Mammary epithelial cell (primary cell): ENCODE results near the gene CORO2B.

Experiments
- EZH2 ChIP-seq: IDR thresholded peaks from 2 replicates; pipeline ENCODE4 v1.6.1; 2012; ENCODE audit warnings: low read length, inconsistent platforms, borderline replicate concordance
- TF ChIP-seq, protein P1 (sequence below), 2 donors: IDR thresholded peaks in 1 of 2; conservative IDR thresholded peaks in 1 of 2; 2 replicates each; pipeline ENCODE4 v1.5.1; 2011 to 2012; ENCODE audit warnings: inconsistent platforms in 2 of 2, low read length in 2 of 2, mild to moderate bottlenecking in 2 of 2, control low read depth in 1 of 2, low read depth in 1 of 2; ENCODE audit not compliant: insufficient read depth in 1 of 2; ENCODE audit errors: extremely low read depth in 1 of 2

DNA sequence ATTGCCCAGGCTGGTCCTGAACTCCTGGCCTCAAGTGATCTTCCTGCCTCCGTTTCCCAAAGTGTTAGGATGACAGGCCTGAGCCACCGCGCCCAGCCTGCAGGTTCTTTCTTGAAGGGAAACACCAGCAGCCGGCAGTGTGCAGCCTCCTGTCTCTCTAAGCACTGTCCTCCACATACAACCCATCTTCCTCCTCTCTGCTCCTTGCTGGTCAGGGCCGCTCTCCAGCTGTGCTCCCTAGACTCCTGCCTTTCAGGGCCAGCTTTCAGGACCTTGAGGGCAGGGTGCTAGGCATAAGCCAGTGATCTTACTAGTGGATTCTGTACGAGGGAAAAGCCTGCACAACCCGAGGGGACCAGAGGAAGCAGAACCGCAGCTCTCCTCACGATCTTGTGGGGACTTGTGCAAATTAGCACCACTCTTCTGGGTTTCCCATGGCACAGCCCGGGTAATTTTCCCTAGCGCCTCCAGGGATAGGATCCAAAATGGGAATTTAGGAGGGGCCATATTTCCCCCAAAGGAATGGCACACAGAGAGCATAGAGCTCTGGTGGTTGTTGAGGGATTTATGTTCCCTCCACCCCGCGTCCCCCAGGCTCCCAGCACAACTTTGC, 18.2 kb upstream of the CORO2B start:
- TF ChIP-seq, protein P1, sequence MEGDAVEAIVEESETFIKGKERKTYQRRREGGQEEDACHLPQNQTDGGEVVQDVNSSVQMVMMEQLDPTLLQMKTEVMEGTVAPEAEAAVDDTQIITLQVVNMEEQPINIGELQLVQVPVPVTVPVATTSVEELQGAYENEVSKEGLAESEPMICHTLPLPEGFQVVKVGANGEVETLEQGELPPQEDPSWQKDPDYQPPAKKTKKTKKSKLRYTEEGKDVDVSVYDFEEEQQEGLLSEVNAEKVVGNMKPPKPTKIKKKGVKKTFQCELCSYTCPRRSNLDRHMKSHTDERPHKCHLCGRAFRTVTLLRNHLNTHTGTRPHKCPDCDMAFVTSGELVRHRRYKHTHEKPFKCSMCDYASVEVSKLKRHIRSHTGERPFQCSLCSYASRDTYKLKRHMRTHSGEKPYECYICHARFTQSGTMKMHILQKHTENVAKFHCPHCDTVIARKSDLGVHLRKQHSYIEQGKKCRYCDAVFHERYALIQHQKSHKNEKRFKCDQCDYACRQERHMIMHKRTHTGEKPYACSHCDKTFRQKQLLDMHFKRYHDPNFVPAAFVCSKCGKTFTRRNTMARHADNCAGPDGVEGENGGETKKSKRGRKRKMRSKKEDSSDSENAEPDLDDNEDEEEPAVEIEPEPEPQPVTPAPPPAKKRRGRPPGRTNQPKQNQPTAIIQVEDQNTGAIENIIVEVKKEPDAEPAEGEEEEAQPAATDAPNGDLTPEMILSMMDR (conservative IDR thresholded peaks at IDR 0.05 in 1 of 2, IDR thresholded peaks at IDR 0.05 in 1 of 2; ENCODE audit: extremely low read depth in 1 of 2, insufficient read depth in 1 of 2, low read depth in 1 of 2, low read length in 2 of 2), result no peak
- TF ChIP-seq EZH2, result no peak
